ENCODE results near the gene TNS1. TPM values are rescaled to one million over a fixed set of nuclear protein-coding genes. Genes with fewer than 3 reads are reported as not detected.

The TNS1 gene
- total RNA-seq, 1 donor from 2014 or later, result 14.5 TPM

DNA sequence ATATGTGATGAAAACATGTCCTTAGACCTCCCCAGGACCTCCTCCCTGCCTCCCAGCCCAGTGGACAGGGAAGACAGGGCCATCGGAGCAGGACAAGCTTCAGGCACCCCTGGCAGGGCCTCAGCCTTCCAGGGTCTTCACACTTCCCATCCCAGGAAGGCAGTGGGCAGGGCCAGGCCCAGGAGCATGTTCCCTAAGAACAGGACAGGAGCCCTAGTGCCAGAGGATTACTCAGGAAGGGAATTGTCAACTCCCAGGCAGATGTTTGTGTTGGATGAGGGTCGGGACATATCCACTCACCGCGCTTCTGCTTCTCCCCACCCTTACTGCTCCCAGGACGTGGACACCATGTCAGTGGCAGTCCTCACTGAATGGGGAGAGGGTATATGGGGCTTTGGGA lies 138.9 kb downstream of the TNS1 start:
- no peak overlapping the region for H3K27ac Mint-ChIP-seq (ENCODE audit: unreplicated experiment)
- no peaks in the 10 kb centered on the region for H3K27me3 Mint-ChIP-seq (ENCODE audit: low read depth)
- DNase-seq (ENCODE audit: low read depth, low spot score), result no peak
- no peak overlapping the region for H3K4me3 Mint-ChIP-seq
- no peaks in the 10 kb centered on the region for H3K9me3 Mint-ChIP-seq
- peaks cover 15% of the 10 kb centered on the region for H3K4me1 Mint-ChIP-seq
- TF ChIP-seq, protein P1, sequence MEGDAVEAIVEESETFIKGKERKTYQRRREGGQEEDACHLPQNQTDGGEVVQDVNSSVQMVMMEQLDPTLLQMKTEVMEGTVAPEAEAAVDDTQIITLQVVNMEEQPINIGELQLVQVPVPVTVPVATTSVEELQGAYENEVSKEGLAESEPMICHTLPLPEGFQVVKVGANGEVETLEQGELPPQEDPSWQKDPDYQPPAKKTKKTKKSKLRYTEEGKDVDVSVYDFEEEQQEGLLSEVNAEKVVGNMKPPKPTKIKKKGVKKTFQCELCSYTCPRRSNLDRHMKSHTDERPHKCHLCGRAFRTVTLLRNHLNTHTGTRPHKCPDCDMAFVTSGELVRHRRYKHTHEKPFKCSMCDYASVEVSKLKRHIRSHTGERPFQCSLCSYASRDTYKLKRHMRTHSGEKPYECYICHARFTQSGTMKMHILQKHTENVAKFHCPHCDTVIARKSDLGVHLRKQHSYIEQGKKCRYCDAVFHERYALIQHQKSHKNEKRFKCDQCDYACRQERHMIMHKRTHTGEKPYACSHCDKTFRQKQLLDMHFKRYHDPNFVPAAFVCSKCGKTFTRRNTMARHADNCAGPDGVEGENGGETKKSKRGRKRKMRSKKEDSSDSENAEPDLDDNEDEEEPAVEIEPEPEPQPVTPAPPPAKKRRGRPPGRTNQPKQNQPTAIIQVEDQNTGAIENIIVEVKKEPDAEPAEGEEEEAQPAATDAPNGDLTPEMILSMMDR (conservative IDR thresholded peaks at IDR 0.05), result no peak
- no peaks in the 10 kb centered on the region for H3K36me3 Mint-ChIP-seq (ENCODE audit: low read depth)

DNA sequence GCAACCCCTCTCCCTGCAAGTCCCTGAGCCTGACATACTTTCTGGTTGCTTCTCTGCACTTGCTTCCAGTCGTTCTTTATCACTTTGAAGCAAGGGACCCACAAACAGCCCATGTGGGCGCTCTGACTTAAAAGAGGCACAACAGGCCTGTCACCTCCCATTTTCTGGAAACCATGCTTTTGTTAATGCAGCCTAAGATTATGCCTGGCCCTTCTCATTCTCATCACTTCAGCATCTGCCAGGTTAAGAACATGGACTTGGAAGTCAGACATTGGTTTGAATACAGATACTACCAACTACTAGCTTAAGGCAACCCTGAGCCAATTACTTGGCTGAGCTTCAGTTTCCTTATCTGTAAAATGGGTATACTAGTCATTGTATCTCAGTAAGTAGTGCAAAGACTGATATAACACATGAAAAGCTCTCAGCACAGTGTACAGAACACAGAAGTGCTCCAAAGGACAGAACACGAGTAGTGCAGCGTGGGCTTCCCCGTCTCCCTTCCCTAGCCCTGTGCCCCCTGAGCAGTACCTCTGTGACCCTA lies 141.4 kb downstream of the TNS1 start:
- TF ChIP-seq, protein P1 (conservative IDR thresholded peaks at IDR 0.05), result no peak
- Mint-ChIP-seq H3K9me3 (no peaks in the 10 kb centered on the region), H3K36me3 (ENCODE audit: low read depth) (no peaks in the 10 kb centered on the region), H3K27ac (ENCODE audit: unreplicated experiment) (no peak overlapping the region), H3K27me3 (ENCODE audit: low read depth) (no peaks in the 10 kb centered on the region), H3K4me1 (peaks cover 23% of the 10 kb centered on the region), H3K4me3 (no peak overlapping the region)
- DNase-seq (ENCODE audit: low read depth, low spot score), result no peak

DNA sequence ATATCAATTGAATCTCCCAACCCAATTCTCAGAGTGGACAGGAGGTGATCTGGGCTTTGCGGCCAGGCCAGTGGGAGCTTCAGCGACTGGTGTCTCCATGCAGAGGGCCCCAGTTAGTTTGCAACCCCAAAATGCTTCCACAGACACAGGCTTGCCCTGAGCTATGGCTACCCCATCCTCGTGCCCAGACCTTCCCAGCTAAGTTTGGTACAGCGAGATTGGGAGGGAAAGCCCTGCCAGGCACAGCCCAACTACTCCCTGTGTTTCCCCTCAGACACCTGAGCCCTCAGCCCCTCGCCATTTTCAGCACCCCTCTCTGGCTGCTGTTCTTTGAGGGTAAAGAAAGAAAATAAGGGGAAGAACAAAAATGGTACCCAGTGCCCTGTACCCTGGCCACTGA lies 142.9 kb downstream of the TNS1 start:
- no peak for DNase-seq (ENCODE audit: low read depth, low spot score)
- no peak overlapping the region for H3K27ac Mint-ChIP-seq (ENCODE audit: unreplicated experiment)
- no peaks in the 10 kb centered on the region for H3K9me3 Mint-ChIP-seq
- no peak overlapping the region for H3K4me3 Mint-ChIP-seq
- no peaks in the 10 kb centered on the region for H3K27me3 Mint-ChIP-seq (ENCODE audit: low read depth)
- TF ChIP-seq, protein P1 (conservative IDR thresholded peaks at IDR 0.05), result no peak
- peaks cover 3% of the 10 kb centered on the region for H3K36me3 Mint-ChIP-seq (ENCODE audit: low read depth)
- peaks cover 21% of the 10 kb centered on the region for H3K4me1 Mint-ChIP-seq

DNA sequence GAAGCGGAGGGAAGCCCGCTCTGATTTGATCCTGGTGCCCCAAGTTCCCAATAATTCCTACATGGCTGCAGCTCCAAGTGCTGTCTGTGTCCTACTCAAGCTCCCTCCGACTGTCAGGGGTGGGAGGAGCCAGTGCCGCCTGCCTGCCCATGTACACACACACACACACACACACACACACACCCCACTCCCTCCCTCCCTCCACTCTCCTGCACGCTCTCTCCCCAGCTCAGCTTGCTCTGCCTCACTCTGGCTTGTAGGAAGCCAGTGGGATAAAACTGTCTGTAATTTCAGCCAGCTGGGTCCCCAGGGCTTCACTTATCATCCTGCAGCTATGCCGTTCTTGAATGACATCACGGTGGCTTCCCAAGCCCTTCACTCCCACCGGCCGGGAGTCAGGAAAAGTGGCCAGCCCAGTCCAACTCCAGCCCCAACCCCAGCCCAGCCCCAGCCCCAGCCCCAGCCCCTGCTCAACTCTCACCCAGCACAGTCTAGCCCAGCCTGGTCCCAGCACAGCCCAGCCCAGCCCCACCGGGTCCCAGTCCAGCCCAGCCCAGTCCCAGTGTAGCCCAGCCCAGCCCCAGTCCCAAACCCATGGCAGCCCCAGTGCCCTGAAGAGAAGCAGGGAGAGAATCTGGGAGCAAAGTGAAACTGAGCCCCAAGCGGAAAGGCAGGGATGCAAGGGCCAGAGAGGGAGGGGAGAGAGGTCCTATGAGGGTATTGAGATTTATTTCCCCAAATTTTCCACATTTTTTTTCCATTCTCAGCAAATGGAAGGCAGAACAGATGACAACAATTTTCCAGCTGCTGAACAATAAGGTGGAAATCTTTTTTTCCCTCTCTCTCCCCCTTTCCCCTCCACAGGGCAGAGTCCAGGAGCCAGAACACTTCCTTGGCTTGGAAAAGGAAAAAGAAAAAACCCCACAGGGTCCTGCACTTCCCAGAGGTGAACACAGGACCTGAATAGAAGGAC lies 144.0 kb downstream of the TNS1 start:
- no peak overlapping the region for H3K4me3 Mint-ChIP-seq
- H3K27ac Mint-ChIP-seq (ENCODE audit: unreplicated experiment), result no peak overlapping the region
- peaks cover 3% of the 10 kb centered on the region for H3K36me3 Mint-ChIP-seq (ENCODE audit: low read depth)
- peak; percentile 44 for DNase-seq (ENCODE audit: low read depth, low spot score)
- H3K4me1 Mint-ChIP-seq, result peaks cover 21% of the 10 kb centered on the region
- TF ChIP-seq, protein P1 (conservative IDR thresholded peaks at IDR 0.05), result no peak
- H3K27me3 Mint-ChIP-seq (ENCODE audit: low read depth), result no peaks in the 10 kb centered on the region
- H3K9me3 Mint-ChIP-seq, result no peaks in the 10 kb centered on the region

DNA sequence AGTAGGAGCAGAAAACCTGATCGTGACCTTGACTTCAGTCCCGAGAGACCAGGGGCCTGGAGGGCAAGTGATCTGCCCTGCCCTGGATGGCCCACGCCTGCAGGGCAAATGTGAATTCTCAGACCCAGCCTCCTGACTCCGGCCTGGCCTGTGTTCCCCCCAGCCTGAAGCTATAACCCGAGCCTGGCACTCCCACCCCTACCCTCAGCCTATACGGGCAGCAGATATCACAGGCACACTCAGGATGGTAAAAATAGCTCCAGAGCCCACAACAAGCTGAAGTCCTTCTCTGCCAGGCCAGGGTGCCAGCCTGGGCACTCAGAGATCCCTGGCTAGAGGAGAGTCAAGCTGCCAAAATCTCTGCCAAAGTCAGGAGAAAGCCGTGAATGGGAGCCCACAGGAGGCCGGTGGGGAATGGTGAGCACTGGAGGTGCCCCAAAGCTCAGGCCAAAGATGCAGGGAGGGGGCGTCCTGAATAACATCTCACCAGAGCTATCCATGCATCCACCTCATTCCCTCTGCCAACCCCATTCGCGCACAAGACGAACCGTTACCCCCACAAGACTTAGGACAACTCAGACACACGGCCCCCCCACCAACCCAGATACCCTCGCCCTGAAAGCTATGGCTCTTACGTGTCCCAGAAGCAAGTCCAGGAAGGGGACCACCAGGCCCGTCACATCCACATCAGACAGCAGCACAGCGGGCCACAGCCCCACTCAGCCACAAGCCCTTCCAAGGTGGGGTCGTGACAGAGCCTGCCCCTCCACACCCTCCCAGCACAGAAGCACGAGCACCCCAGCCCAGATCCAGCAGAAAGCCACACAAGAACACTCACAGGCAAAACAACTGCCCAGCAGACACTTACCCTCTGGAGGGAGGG lies 144.9 kb downstream of the TNS1 start:
- no peak for DNase-seq (ENCODE audit: low read depth, low spot score)
- H3K4me3 Mint-ChIP-seq, result no peak overlapping the region
- peaks cover 3% of the 10 kb centered on the region for H3K36me3 Mint-ChIP-seq (ENCODE audit: low read depth)
- H3K27me3 Mint-ChIP-seq (ENCODE audit: low read depth), result no peaks in the 10 kb centered on the region
- peaks cover 23% of the 10 kb centered on the region for H3K4me1 Mint-ChIP-seq
- TF ChIP-seq, protein P1 (conservative IDR thresholded peaks at IDR 0.05), result no peak
- H3K9me3 Mint-ChIP-seq, result no peaks in the 10 kb centered on the region
- H3K27ac Mint-ChIP-seq (ENCODE audit: unreplicated experiment), result no peak overlapping the region

Measured in neural crest cell (in vitro differentiated cells).